ENCODE results near the gene PRPF6.
A peak's percentile ranks its signal among the peaks of the same experiment; 100 is the strongest.

The PRPF6 gene, protein sequence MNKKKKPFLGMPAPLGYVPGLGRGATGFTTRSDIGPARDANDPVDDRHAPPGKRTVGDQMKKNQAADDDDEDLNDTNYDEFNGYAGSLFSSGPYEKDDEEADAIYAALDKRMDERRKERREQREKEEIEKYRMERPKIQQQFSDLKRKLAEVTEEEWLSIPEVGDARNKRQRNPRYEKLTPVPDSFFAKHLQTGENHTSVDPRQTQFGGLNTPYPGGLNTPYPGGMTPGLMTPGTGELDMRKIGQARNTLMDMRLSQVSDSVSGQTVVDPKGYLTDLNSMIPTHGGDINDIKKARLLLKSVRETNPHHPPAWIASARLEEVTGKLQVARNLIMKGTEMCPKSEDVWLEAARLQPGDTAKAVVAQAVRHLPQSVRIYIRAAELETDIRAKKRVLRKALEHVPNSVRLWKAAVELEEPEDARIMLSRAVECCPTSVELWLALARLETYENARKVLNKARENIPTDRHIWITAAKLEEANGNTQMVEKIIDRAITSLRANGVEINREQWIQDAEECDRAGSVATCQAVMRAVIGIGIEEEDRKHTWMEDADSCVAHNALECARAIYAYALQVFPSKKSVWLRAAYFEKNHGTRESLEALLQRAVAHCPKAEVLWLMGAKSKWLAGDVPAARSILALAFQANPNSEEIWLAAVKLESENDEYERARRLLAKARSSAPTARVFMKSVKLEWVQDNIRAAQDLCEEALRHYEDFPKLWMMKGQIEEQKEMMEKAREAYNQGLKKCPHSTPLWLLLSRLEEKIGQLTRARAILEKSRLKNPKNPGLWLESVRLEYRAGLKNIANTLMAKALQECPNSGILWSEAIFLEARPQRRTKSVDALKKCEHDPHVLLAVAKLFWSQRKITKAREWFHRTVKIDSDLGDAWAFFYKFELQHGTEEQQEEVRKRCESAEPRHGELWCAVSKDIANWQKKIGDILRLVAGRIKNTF

DNA sequence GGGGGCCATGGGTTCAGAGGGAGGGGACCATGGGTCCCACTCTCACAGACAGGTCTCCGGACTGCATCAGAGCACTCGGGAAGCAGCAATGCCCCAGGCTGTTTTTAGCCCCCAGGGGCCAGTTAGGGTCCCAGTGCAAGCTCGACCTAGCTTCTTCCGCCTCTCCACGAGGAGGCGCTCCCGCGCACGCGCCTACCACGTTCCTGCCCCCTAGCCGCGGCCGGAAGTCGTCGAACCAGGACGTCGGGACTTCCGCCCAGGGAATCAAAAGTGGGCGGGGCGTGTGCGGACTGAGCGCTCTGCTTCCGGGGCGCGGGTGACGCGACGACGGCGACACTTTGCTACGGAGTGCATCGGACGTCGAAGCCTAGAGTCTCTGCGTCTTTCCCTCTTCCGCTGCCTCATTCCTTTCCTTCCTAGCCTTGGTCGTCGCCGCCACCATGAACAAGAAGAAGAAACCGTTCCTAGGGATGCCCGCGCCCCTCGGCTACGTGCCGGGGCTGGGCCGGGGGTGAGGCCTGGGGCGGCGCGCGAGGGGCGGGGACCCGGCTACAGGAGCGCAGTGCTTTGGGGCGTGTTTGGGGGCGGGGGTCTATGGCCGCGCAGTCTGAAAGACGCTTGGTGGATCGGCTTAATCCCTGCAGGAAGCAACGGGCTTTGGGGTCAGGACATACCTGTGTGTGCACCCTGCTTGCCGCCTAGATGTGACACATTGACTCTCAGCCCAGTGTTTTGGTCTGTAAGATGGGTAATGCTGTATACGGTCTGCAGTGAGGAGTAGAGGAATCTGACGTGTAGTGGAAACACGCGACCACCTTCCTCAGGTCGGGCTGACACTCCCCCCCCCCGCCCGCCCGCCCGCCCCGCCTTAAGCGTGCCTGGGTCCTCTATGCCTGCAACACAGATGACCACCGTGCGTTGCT is at the start of gene PRPF6:
PRPF6 (plus strand) TSS at position 327 of the 923 bp plus-strand sequence; CDS start at position 441, 114 bp downstream.
- peak; percentile 93 for TF ChIP-seq CTCF (IDR thresholded peaks at IDR 0.05; ENCODE audit: control insufficient read depth, extremely low read depth, insufficient read depth)
- H3K4me3 ChIP-seq (ENCODE audit: low read depth, low read length) = peak within 1 kb of the TSS; percentile 90
- DNase-seq (ENCODE audit: low read depth) = peak; percentile 86

DNA sequence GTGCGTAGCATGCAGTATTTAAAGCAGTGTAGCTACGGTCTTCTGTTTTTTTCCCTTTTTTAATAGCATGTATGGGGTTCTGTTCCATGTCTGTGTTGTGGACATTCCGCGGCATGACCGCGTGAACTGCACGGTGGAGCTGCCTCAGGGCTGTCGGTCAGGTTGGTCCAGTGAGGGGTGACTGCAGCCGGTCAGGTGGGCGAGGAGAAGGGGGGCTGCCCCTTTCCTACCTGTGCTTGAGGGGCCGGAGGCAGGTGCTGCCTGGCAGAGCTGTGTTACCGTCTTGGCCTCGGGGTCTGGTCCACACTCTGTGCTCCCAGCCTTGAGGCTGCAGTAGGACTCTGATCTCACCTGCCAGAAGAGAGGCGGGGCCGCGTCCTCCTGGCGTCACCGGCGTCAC is 49.2 kb upstream of the PRPF6 start:
- no peak overlapping the region for H3K4me3 ChIP-seq (ENCODE audit: low read depth, low read length)
- no peak for TF ChIP-seq CTCF (IDR thresholded peaks at IDR 0.05; ENCODE audit: control insufficient read depth, extremely low read depth, insufficient read depth)
- DNase-seq (ENCODE audit: low read depth) = no peak

- no peak for DNase-seq (ENCODE audit: low read depth)
- TF ChIP-seq CTCF (IDR thresholded peaks at IDR 0.05; ENCODE audit: control insufficient read depth, extremely low read depth, insufficient read depth) = no peak
- H3K4me3 ChIP-seq (ENCODE audit: low read depth, low read length) = no peak overlapping the region
Measured at GRCh38 chr20:63932606-63933160, 48.2 kb upstream of the PRPF6 start.

DNA sequence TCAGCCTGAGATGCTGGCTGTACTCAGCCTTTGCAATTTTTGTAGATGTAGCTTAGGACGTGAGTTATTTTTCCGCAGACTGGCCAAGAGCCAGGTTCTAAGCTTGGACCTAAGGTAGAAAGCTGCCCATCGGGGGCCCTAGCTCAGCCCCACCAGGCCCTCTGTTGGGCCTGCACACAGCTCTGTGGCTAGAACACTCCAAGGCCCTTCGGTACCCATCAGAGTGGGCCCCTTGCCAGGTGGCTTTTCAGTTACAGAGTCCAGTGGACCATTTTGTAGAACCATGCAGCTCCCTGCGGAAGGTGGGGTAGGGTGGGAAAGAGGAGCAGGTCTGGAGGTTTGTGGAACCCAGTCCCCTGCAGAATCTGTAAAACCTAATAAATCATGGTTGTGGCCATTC is 47.3 kb upstream of the PRPF6 start:
- no peak for DNase-seq (ENCODE audit: low read depth)
- H3K4me3 ChIP-seq (ENCODE audit: low read depth, low read length) = no peak overlapping the region
- TF ChIP-seq CTCF (IDR thresholded peaks at IDR 0.05; ENCODE audit: control insufficient read depth, extremely low read depth, insufficient read depth) = no peak

- DNase-seq (ENCODE audit: low read depth) = no peak
- 0 out of 2 replicates have a peak, but pooled peaks have one; percentile 5 for TF ChIP-seq CTCF (IDR thresholded peaks at IDR 0.05; ENCODE audit: control insufficient read depth, extremely low read depth, insufficient read depth)
- no peak overlapping the region for H3K4me3 ChIP-seq (ENCODE audit: low read depth, low read length)
Measured at GRCh38 chr20:63934271-63935068, 46.5 kb upstream of the PRPF6 start.
